Progenitor cell of endocrine pancreas (in vitro differentiated cells): ENCODE results near the gene DOCK1. TPM values are rescaled to one million over a fixed set of nuclear protein-coding genes. Genes with fewer than 3 reads are reported as not detected.

Experiments
- DNase-seq: peaks from one replicate; pipeline ENCODE4 v3.0.0; 2021; ENCODE audit warnings: low spot score; ENCODE audit not compliant: unreplicated experiment
- H3K27ac Mint-ChIP-seq: 2 replicates; pipeline ENCODE4 v1.8.0; 2021; ENCODE audit warnings: mild to moderate bottlenecking, moderate library complexity, mixed read lengths
- H3K27me3 Mint-ChIP-seq: 2 replicates; pipeline ENCODE4 v1.8.0; 2021; ENCODE audit warnings: mixed read lengths
- H3K36me3 Mint-ChIP-seq: 2 replicates; pipeline ENCODE4 v1.8.0; 2022; ENCODE audit warnings: mixed read lengths; ENCODE audit not compliant: insufficient read depth
- H3K4me1 Mint-ChIP-seq: 2 replicates; pipeline ENCODE4 v1.8.0; 2021; ENCODE audit warnings: low read depth, mixed read lengths
- H3K4me3 Mint-ChIP-seq: 2 replicates; pipeline ENCODE4 v1.8.0; 2021; ENCODE audit warnings: low read depth, mild to moderate bottlenecking, moderate library complexity, mixed read lengths
- H3K9me3 Mint-ChIP-seq: 2 replicates; pipeline ENCODE4 v1.8.0; 2021; ENCODE audit warnings: low read depth, mixed read lengths
- total RNA-seq: library from RNA; stranded (reverse); gene quantifications from 2 replicates; pipeline ENCODE4 v1.2.1, GENCODE V29; 2021
- TF ChIP-seq, protein P1 (sequence below): fragments of 200-600 bp; sonication (generic); IDR thresholded peaks from one replicate; pipeline ENCODE4 v1.5.0; 2021; ENCODE audit warnings: antibody characterized with exemption, mild to moderate bottlenecking; ENCODE audit not compliant: unreplicated experiment

The DOCK1 gene
- total RNA-seq, 1 donor from 2014 or later = 77.8 TPM

DNA sequence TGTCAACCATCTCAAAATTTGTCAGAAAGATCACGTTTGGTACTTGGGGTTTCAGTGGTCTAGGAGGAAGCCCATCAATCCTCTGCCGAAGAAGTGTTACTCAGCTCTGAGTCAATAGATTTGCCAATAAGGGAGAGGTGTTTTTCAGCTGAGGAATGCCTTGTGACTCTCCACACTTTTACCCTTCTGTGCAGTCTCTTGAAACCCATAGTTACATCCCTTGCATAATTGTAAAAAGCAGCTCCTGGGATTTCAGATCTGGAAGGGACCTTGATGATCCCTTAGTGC lies 243.6 kb downstream of the DOCK1 start:
- no peak overlapping the region for H3K27ac Mint-ChIP-seq
- no peaks in the 10 kb centered on the region for H3K36me3 Mint-ChIP-seq
- no peak for DNase-seq
- H3K4me1 Mint-ChIP-seq = no peaks in the 10 kb centered on the region
- H3K27me3 Mint-ChIP-seq = no peaks in the 10 kb centered on the region
- no peak overlapping the region for H3K4me3 Mint-ChIP-seq
- TF ChIP-seq, protein P1, sequence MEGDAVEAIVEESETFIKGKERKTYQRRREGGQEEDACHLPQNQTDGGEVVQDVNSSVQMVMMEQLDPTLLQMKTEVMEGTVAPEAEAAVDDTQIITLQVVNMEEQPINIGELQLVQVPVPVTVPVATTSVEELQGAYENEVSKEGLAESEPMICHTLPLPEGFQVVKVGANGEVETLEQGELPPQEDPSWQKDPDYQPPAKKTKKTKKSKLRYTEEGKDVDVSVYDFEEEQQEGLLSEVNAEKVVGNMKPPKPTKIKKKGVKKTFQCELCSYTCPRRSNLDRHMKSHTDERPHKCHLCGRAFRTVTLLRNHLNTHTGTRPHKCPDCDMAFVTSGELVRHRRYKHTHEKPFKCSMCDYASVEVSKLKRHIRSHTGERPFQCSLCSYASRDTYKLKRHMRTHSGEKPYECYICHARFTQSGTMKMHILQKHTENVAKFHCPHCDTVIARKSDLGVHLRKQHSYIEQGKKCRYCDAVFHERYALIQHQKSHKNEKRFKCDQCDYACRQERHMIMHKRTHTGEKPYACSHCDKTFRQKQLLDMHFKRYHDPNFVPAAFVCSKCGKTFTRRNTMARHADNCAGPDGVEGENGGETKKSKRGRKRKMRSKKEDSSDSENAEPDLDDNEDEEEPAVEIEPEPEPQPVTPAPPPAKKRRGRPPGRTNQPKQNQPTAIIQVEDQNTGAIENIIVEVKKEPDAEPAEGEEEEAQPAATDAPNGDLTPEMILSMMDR = no peak
- no peaks in the 10 kb centered on the region for H3K9me3 Mint-ChIP-seq

DNA sequence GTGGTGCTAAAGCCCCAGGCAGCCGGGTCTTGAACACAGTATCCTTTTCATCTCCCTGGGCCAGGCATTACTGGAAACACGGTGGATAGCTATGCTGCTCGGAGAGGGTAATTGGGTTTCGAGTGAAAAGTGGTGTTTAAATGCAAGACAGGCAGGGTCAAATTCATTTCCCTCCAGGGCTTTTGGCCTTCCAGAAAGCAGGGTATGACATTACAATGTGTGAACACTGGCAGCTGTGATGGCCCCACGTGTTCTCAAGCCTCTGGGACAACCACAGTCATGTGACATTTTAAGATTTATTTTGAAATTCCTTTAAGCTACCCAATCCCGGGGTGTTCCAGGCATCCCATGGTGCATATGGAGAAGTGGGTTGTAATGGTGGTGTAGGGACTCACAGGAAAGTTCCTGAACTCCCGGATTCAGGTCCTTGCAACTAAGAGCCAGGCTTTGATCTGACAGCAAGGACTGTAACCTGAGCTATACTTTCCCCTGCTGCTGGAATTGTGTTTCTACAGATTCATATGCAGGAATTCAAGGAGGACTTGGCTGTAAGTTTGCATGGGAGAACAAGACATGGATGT lies 244.4 kb downstream of the DOCK1 start:
- Mint-ChIP-seq H3K27me3 (no peaks in the 10 kb centered on the region), H3K4me3 (no peak overlapping the region), H3K4me1 (no peaks in the 10 kb centered on the region), H3K9me3 (no peaks in the 10 kb centered on the region), H3K27ac (no peak overlapping the region), H3K36me3 (no peaks in the 10 kb centered on the region)
- TF ChIP-seq, protein P1 = no peak
- DNase-seq = no peak

DNA sequence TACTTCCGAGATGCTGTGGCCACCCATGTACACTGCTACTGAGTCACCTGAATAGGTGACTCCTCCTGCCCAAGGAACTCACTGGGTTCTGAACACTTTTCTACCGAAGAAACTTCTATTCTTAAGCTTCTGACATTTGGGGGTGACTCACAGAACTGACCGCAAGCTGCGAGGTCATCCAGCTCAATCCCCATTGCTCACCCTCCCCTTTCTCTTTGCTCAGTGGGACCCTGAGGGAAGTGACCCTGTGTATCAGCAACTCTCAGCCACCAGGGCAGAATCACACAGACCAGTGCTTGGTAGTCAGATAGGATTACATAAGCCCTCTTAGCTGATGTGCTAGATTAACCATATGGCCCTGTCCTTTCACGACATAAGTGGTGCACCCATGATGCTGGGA lies 244.9 kb downstream of the DOCK1 start:
- Mint-ChIP-seq H3K4me3 (no peak overlapping the region), H3K27ac (no peak overlapping the region), H3K9me3 (no peaks in the 10 kb centered on the region), H3K36me3 (no peaks in the 10 kb centered on the region), H3K27me3 (no peaks in the 10 kb centered on the region), H3K4me1 (no peaks in the 10 kb centered on the region)
- TF ChIP-seq, protein P1 = no peak
- no peak for DNase-seq

DNA sequence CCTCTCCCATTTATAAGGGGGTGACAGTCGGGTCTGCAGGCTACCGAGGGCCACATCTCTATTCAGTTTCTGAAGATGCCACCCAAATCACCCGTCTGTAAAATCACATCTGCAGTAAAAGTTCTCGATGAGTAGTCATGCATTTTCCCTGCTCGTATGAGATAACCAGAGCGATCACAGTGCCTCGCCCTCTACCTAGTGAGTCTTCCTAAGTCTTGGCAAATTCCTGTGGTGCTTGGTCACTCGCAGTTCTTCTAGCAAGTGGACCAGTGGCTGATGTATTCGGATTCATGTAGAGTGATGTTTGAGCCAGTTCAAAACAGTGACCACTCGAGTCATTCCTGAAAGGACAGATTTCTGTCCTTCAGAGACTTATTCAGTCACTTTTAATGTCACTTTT lies 246.3 kb downstream of the DOCK1 start:
- no peak for DNase-seq
- TF ChIP-seq, protein P1 = no peak
- Mint-ChIP-seq H3K9me3 (no peaks in the 10 kb centered on the region), H3K27ac (no peak overlapping the region), H3K4me3 (no peak overlapping the region), H3K36me3 (no peaks in the 10 kb centered on the region), H3K27me3 (no peaks in the 10 kb centered on the region), H3K4me1 (no peaks in the 10 kb centered on the region)

DNA sequence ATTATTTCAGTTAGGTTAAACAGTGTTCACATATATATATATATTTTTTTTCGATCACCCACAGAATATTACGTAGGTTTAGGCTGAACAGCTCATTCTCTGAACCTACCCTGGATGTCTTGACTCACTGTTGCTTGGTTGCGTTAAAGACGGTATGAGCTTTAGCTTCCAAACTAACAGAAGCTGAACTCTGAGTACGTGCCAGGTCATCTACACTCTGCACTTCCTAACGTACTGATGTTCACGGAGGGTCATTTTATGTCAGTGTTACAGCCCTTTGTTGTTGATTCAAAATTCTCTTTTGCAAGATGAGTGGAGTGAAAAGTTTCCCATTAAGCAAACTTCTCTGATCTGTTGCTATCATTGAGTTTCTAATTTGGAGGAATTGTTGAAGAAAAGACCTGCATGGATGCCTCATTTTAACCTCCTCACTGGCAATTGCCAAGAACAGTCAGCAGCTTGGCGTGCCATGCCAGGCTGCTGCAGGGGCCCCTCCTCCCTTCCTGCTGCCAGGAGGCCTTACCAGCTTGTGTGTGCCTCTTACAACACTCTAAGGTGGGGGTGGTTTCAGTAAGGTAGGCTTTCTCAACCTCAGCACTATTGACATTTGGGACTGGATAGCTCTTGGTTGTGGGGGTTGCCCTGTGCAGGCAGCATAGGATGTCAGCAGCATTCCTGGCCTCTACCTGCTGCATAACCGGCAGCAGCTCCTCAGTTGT lies 246.9 kb downstream of the DOCK1 start:
- H3K27ac Mint-ChIP-seq = no peak overlapping the region
- no peaks in the 10 kb centered on the region for H3K9me3 Mint-ChIP-seq
- no peaks in the 10 kb centered on the region for H3K27me3 Mint-ChIP-seq
- H3K36me3 Mint-ChIP-seq = no peaks in the 10 kb centered on the region
- TF ChIP-seq, protein P1 = no peak
- no peak overlapping the region for H3K4me3 Mint-ChIP-seq
- no peaks in the 10 kb centered on the region for H3K4me1 Mint-ChIP-seq
- DNase-seq = no peak
